NCI-H774 (cell line): Measurements from ENCODE around the gene TACC2.
A peak's percentile ranks its signal among the peaks of the same experiment; 100 is the strongest.

Experiments
- DNase-seq: peaks from one replicate; lab custom pipeline; 2025; lab: John Stamatoyannopoulos, UW

The TACC2 gene

GRCh38 chr10:122168101-122168500 is 179.1 kb downstream of the TACC2 start:
- DNase-seq = no peak

GRCh38 chr10:122168598-122169394 is 179.8 kb downstream of the TACC2 start:
- no peak for DNase-seq

- no peak for DNase-seq
Measured at GRCh38 chr10:122170802-122171201, 181.8 kb downstream of the TACC2 start.

GRCh38 chr10:122171302-122172075 is 182.5 kb downstream of the TACC2 start:
- DNase-seq = no peak

- DNase-seq = no peak
Measured at GRCh38 chr10:122172361-122173008, 183.5 kb downstream of the TACC2 start.

GRCh38 chr10:122173337-122173736 is 184.4 kb downstream of the TACC2 start:
- no peak for DNase-seq

- DNase-seq = no peak
Measured at GRCh38 chr10:122173766-122174435, 184.9 kb downstream of the TACC2 start.

- no peak for DNase-seq
Measured at GRCh38 chr10:122176232-122177213, 187.6 kb downstream of the TACC2 start.

- no peak for DNase-seq
Measured at GRCh38 chr10:122178655-122179054, 189.7 kb downstream of the TACC2 start.

GRCh38 chr10:122181041-122181732 is 192.2 kb downstream of the TACC2 start:
- peak; percentile 49 for DNase-seq

GRCh38 chr10:122181876-122182275 is 192.9 kb downstream of the TACC2 start:
- no peak for DNase-seq

- DNase-seq = peak; percentile 16
Measured at GRCh38 chr10:122182308-122182707, 193.3 kb downstream of the TACC2 start.

- no peak for DNase-seq
Measured at GRCh38 chr10:122184254-122184653, 195.3 kb downstream of the TACC2 start.

GRCh38 chr10:122185643-122186042 is 196.7 kb downstream of the TACC2 start:
- no peak for DNase-seq

GRCh38 chr10:122186816-122187810 is 198.2 kb downstream of the TACC2 start:
- no peak for DNase-seq

GRCh38 chr10:122188706-122189105 is 199.7 kb downstream of the TACC2 start:
- DNase-seq = no peak

- DNase-seq = no peak
Measured at GRCh38 chr10:122189185-122189584, 200.2 kb downstream of the TACC2 start.

- DNase-seq = no peak
Measured at GRCh38 chr10:122190176-122190943, 201.4 kb downstream of the TACC2 start.
